ENCODE results near the gene GPC5.

- no peak for TF ChIP-seq TARDBP (IDR thresholded peaks at IDR 0.05)
- TF ChIP-seq ARNT (IDR thresholded peaks at IDR 0.05) = no peak
- no peak for TF ChIP-seq L3MBTL2 (conservative IDR thresholded peaks at IDR 0.05)
- TF ChIP-seq SP1 (IDR thresholded peaks at IDR 0.05) = no peak
- TF ChIP-seq ZNF384 (IDR thresholded peaks at IDR 0.05) = no peak
- TF ChIP-seq LEF1 (IDR thresholded peaks at IDR 0.05; ENCODE audit: borderline replicate concordance) = no peak
- TF ChIP-seq SUZ12 (IDR thresholded peaks at IDR 0.05) = no peak
- no peak for TF ChIP-seq FOXK2 (IDR thresholded peaks at IDR 0.05)
- TF ChIP-seq NFRKB (IDR thresholded peaks at IDR 0.05) = no peak
- TF ChIP-seq PKNOX1 (IDR thresholded peaks at IDR 0.05) = no peak
Measured at GRCh38 chr13:92807353-92807752, 1408.9 kb downstream of the GPC5 start.

Data from HEK293T (cell line).